Activated T-helper 1 cell treated with anti-CD3 and anti-CD28 coated beads, Interleukin-12 subunit alpha, Interleukin-12 subunit beta, Interleukin-2, Interleukin-4 antibody, amounts not matched to agents 30 ng/mL and 10 ng/mL and 1 ng/mL, durations not matched to agents 14 hours and 24 hours and 36 hours (primary cell): ENCODE data around the gene C10orf67. TPM values are rescaled to one million over a fixed set of nuclear protein-coding genes. Genes with fewer than 3 reads are reported as not detected.

Source experiments
- total RNA-seq: library from RNA; stranded (reverse); gene quantifications from 2 replicates; pipeline ENCODE4 v1.2.3, GENCODE V29; 2022

The C10orf67 gene
- total RNA-seq, 1 donor from 2014 or later: 0.18 TPM

Other genes with a start within 250 kb of the C10orf67 start
- 3.0 and 4.0 TPM in 2 replicates for gene MSRB2, start 249.2 kb downstream of the C10orf67 start, total RNA-seq
- not detected in 2 replicates for gene PTF1A, start 152.5 kb downstream of the C10orf67 start, total RNA-seq
- 19.1 and 20.3 TPM in 2 replicates for gene OTUD1, start 94.3 kb upstream of the C10orf67 start, total RNA-seq